Fibroblast of lung (primary cell): ENCODE results near the gene DGKG.

Source experiments
- CTCF ChIP-seq, 2 donors: IDR thresholded peaks in 1 of 2; conservative IDR thresholded peaks in 1 of 2; 1 replicate in 1 of 2; 2 replicates in 1 of 2; pipeline ENCODE4 v1.5.1; 2011 to 2012; ENCODE audit warnings: low read length in 2 of 2, control low read depth in 1 of 2, inconsistent platforms in 1 of 2, low read depth in 1 of 2, mild to moderate bottlenecking in 1 of 2
- EZH2 ChIP-seq: IDR thresholded peaks from 2 replicates; pipeline ENCODE4 v1.5.1; 2012; ENCODE audit warnings: low read length, control low read depth, mild to moderate bottlenecking; ENCODE audit errors: missing control alignments

- TF ChIP-seq CTCF (conservative IDR thresholded peaks at IDR 0.05 in 1 of 2, IDR thresholded peaks at IDR 0.05 in 1 of 2; ENCODE audit: low read depth in 1 of 2, low read length in 2 of 2) (no peak), EZH2 (no peak)
Observed at GRCh38 chr3:186185194-186185787, 176.7 kb downstream of the DGKG start.
